ENCODE results near the gene GADD45GIP1. TPM values are rescaled to one million over a fixed set of nuclear protein-coding genes. Genes with fewer than 3 reads are reported as not detected.
"Not testable (repeated sequence)": the region's sequence is repeated elsewhere in the genome, so short reads cannot be mapped to it uniquely, and the experiment has no call there.

Gene GADD45GIP1
- total RNA-seq, 1 donor from 2014 or later, result 33.7 TPM

GRCh38 chr19:12992729-12993128, 35.7 kb upstream of the GADD45GIP1 start:
- DNase-seq (ENCODE audit: missing footprints) (no peak), ATAC-seq (no peak)
- intact Hi-C loops (cut with DNase I), result no loop called here

- intact Hi-C loops (cut with DNase I), result no loop called here
- no peak for ATAC-seq
- DNase-seq (ENCODE audit: missing footprints), result peak; percentile 60
Measured at GRCh38 chr19:12991296-12991695, 34.3 kb upstream of the GADD45GIP1 start.

GRCh38 chr19:12990853-12991252, 33.8 kb upstream of the GADD45GIP1 start:
- DNase-seq (ENCODE audit: missing footprints), result no peak
- ATAC-seq, result no peak
- intact Hi-C loops (cut with DNase I), result no loop called here

GRCh38 chr19:12990431-12990830, 33.4 kb upstream of the GADD45GIP1 start:
- peak; percentile 2 for DNase-seq (ENCODE audit: missing footprints)
- intact Hi-C loops (cut with DNase I), result no loop called here

GRCh38 chr19:12987781-12988180, 30.8 kb upstream of the GADD45GIP1 start:
- no peak for ATAC-seq
- intact Hi-C loops (cut with DNase I), result no loop called here
- DNase-seq (ENCODE audit: missing footprints), result no peak

More at GRCh38 chr19:12990431-12990830, 33.4 kb upstream of the GADD45GIP1 start:
- no peak for ATAC-seq

- DNase-seq (ENCODE audit: missing footprints) (no peak), ATAC-seq (no peak)
- intact Hi-C loops (cut with DNase I), result no loop called here
Measured at GRCh38 chr19:12987190-12987589, 30.2 kb upstream of the GADD45GIP1 start.

- intact Hi-C loops (cut with DNase I), result no loop called here
- no peak for DNase-seq (ENCODE audit: missing footprints)
- no peak for ATAC-seq
Measured at GRCh38 chr19:12986726-12987125, 29.7 kb upstream of the GADD45GIP1 start.

- intact Hi-C loops (cut with DNase I), result loop anchor here (2.0 kb wide), 1 partner anchor 46 kb away; no protein-coding TSS in a partner anchor
- DNase-seq (ENCODE audit: missing footprints) (no peak), ATAC-seq (peak; percentile 72)
Measured at GRCh38 chr19:12985049-12985776, 28.2 kb upstream of the GADD45GIP1 start.

- ATAC-seq (no peak), DNase-seq (ENCODE audit: missing footprints) (no peak)
- intact Hi-C loops (cut with DNase I), result loop anchor here (2.0 kb wide), 1 partner anchor 46 kb away; no protein-coding TSS in a partner anchor
Measured at GRCh38 chr19:12984683-12985048, 27.6 kb upstream of the GADD45GIP1 start.

GRCh38 chr19:12984143-12984627, 27.2 kb upstream of the GADD45GIP1 start:
- ATAC-seq, result no peak
- intact Hi-C loops (cut with DNase I), result loop anchor here (2.0 kb wide), 1 partner anchor 47 kb away; no protein-coding TSS in a partner anchor
- no peak for DNase-seq (ENCODE audit: missing footprints)

GRCh38 chr19:12983542-12984142, 26.6 kb upstream of the GADD45GIP1 start:
- peak; percentile 89 for DNase-seq (ENCODE audit: missing footprints)
- intact Hi-C loops (cut with DNase I), result loop anchor here (1.0 to 2.0 kb wide), 3 partner anchors 47 to 110 kb away; no protein-coding TSS in a partner anchor
- ATAC-seq, result peak; percentile 78

GRCh38 chr19:12983091-12983490, 26.1 kb upstream of the GADD45GIP1 start:
- intact Hi-C loops (cut with DNase I), result loop anchor here (1.0 kb wide), 2 partner anchors 78 to 110 kb away; no protein-coding TSS in a partner anchor
- no peak for DNase-seq (ENCODE audit: missing footprints)
- no peak for ATAC-seq

GRCh38 chr19:12982648-12983047, 25.6 kb upstream of the GADD45GIP1 start:
- DNase-seq (ENCODE audit: missing footprints) (no peak), ATAC-seq (no peak)
- intact Hi-C loops (cut with DNase I), result loop anchor here (1.0 kb wide), 2 partner anchors 79 to 111 kb away; no protein-coding TSS in a partner anchor

- DNase-seq (ENCODE audit: missing footprints) (no peak), ATAC-seq (no peak)
- intact Hi-C loops (cut with DNase I), result loop anchor here (2.0 to 10.0 kb wide), 2 partner anchors 283 to 605 kb away; no protein-coding TSS in a partner anchor
Measured at GRCh38 chr19:12979974-12980373, 23.0 kb upstream of the GADD45GIP1 start.

GRCh38 chr19:12976109-12976508, 19.1 kb upstream of the GADD45GIP1 start:
- DNase-seq (ENCODE audit: missing footprints); ATAC-seq: not testable (repeated sequence)
- intact Hi-C loops (cut with DNase I), result loop anchor here (10.0 kb wide), 1 partner anchor 609 kb away; no protein-coding TSS in a partner anchor

- intact Hi-C loops (cut with DNase I), result loop anchor here (10.0 kb wide), 1 partner anchor 610 kb away; no protein-coding TSS in a partner anchor
- DNase-seq (ENCODE audit: missing footprints) (peak; percentile 11), ATAC-seq (no peak)
Measured at GRCh38 chr19:12975221-12975741, 18.3 kb upstream of the GADD45GIP1 start.

- intact Hi-C loops (cut with DNase I), result loop anchor here (10.0 kb wide), 1 partner anchor 610 kb away; no protein-coding TSS in a partner anchor
- peak; percentile 27 for DNase-seq (ENCODE audit: missing footprints)
- no peak for ATAC-seq
Measured at GRCh38 chr19:12974301-12975220, 17.5 kb upstream of the GADD45GIP1 start.

- intact Hi-C loops (cut with DNase I), result loop anchor here (10.0 kb wide), 1 partner anchor 612 kb away; no protein-coding TSS in a partner anchor
- ATAC-seq (no peak), DNase-seq (ENCODE audit: missing footprints) (peak; percentile 48)
Measured at GRCh38 chr19:12973236-12973635, 16.2 kb upstream of the GADD45GIP1 start.

All from Right ventricle myocardium inferior (tissue), 1 donor.